Fibroblast of lung (primary cell): Measurements from ENCODE around the gene DIP2C.

Experiments used
- EZH2 ChIP-seq: IDR thresholded peaks from 2 replicates; pipeline ENCODE4 v1.5.1; 2012; ENCODE audit warnings: low read length, control low read depth, mild to moderate bottlenecking; ENCODE audit errors: missing control alignments
- TF ChIP-seq, protein P1 (sequence below), 2 donors: IDR thresholded peaks in 1 of 2; conservative IDR thresholded peaks in 1 of 2; 1 replicate in 1 of 2; 2 replicates in 1 of 2; pipeline ENCODE4 v1.5.1; 2011 to 2012; ENCODE audit warnings: low read length in 2 of 2, control low read depth in 1 of 2, inconsistent platforms in 1 of 2, low read depth in 1 of 2, mild to moderate bottlenecking in 1 of 2

DNA sequence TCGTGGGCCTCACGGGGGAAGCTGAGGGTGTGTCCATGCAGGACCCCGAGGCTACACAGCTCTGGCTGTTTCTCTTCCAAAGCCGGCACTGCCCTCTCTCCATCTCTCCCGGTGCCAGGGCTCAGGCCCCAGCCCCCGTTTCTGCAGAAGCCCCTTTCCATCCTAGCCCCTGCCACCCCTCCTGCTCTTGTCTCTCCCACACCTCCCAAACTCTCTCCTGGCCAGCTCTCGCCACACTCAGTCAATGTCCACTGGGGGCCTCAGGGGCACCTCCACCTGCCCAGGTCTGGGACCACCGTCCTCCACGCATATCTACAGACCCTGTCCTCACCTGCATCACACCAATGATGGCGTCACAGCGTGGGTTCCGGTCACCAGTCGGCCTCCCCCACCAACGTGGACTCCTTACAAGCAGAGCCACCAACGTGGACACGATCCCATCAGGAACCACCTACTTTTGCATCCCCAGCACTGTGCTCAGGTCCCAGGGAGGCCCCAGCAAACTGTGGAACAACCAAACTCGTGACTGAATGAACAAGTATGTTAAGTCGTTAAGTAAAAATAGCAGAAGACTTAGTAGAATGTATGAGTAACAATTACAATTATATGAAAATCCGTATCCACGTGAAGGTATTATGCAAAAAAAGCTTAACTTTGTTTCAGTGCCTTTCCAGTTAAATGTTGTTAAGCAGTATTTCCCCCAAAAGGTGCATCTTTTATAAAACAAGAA, 38.4 kb downstream of the DIP2C start:
- TF ChIP-seq, protein P1, sequence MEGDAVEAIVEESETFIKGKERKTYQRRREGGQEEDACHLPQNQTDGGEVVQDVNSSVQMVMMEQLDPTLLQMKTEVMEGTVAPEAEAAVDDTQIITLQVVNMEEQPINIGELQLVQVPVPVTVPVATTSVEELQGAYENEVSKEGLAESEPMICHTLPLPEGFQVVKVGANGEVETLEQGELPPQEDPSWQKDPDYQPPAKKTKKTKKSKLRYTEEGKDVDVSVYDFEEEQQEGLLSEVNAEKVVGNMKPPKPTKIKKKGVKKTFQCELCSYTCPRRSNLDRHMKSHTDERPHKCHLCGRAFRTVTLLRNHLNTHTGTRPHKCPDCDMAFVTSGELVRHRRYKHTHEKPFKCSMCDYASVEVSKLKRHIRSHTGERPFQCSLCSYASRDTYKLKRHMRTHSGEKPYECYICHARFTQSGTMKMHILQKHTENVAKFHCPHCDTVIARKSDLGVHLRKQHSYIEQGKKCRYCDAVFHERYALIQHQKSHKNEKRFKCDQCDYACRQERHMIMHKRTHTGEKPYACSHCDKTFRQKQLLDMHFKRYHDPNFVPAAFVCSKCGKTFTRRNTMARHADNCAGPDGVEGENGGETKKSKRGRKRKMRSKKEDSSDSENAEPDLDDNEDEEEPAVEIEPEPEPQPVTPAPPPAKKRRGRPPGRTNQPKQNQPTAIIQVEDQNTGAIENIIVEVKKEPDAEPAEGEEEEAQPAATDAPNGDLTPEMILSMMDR (conservative IDR thresholded peaks at IDR 0.05 in 1 of 2, IDR thresholded peaks at IDR 0.05 in 1 of 2; ENCODE audit: low read depth in 1 of 2, low read length in 2 of 2): no peak
- no peak for TF ChIP-seq EZH2
